Gastrocnemius medialis (tissue), 4 donors: ENCODE results near the gene SLC25A1.

Experiments
- CTCF ChIP-seq, 5 experiments: fragments of 450-650 bp in 3 of 5; fragments of 200-600 bp in 2 of 5; sonication (generic) in 2 of 5; IDR thresholded peaks in 4 of 5; conservative IDR thresholded peaks in 1 of 5; 1 replicate in 4 of 5; 2 replicates in 1 of 5; pipeline ENCODE4 v1.5.1; 2016 to 2019; ENCODE audit warnings: antibody characterized with exemption in 5 of 5, mild to moderate bottlenecking in 3 of 5, moderate library complexity in 3 of 5
- POLR2A ChIP-seq, 2 donors: fragments of 450-650 bp; IDR thresholded peaks; one replicate each; pipeline ENCODE4 v1.6.1; 2017; ENCODE audit warnings: antibody characterized with exemption in 2 of 2, mild to moderate bottlenecking in 2 of 2, moderate library complexity in 2 of 2

- TF ChIP-seq CTCF (IDR thresholded peaks at IDR 0.05 in 4 of 5, conservative IDR thresholded peaks at IDR 0.05 in 1 of 5) (no peak), POLR2A (IDR thresholded peaks at IDR 0.05) (no peak)
Measured at GRCh38 chr22:19220867-19221266, 42.3 kb upstream of the SLC25A1 start.
